ENCODE results near the gene FBXO41. TPM values are rescaled to one million over a fixed set of nuclear protein-coding genes. Genes with fewer than 3 reads are reported as not detected.

FBXO41 gene
- 1.8 and 2.4 TPM in 2 replicates for total RNA-seq

GRCh38 chr2:73284296-73285158 lies at the start of gene FBXO41:
Gene FBXO41 (minus strand): TSS chr2:73284478. CDS start chr2:73269630, 14,848 bp downstream.

GRCh38 chr2:73293534-73294171 lies 9.4 kb upstream of the FBXO41 start, which contains the start of gene EGR4:
Gene EGR4 (minus strand): TSS chr2:73293548. CDS start chr2:73293317, 231 bp downstream.

GRCh38 chr2:73233932-73234832 lies 50.1 kb downstream of the FBXO41 start, which contains the start of gene CCT7:
Gene CCT7 (plus strand): TSS chr2:73234308. CDS start chr2:73234379, 71 bp downstream.

GRCh38 chr2:73233154-73233931 lies 50.9 kb downstream of the FBXO41 start, which contains the start of gene PRADC1:
Gene PRADC1 (minus strand): TSS chr2:73233239. CDS start chr2:73233160, 79 bp downstream.

GRCh38 chr2:73214120-73215035 lies 69.9 kb downstream of the FBXO41 start, which contains the start of gene SMYD5:
Gene SMYD5 (plus strand): TSS chr2:73214245. CDS start chr2:73214267, 22 bp downstream.

Other genes with a start within 250 kb of the FBXO41 start
- 14.8 and 21.3 TPM in 2 replicates for gene SFXN5, start 212.8 kb downstream of the FBXO41 start, total RNA-seq
- gene RAB11FIP5, start 171.5 kb downstream of the FBXO41 start, total RNA-seq = 30.9 and 58.9 TPM in 2 replicates
- gene NOTO, start 81.9 kb downstream of the FBXO41 start, total RNA-seq = not detected in 2 replicates
- gene SMYD5, start 70.2 kb downstream of the FBXO41 start, total RNA-seq = 14.0 and 26.5 TPM in 2 replicates
- 9.1 and 13.7 TPM in 2 replicates for gene PRADC1, start 51.2 kb downstream of the FBXO41 start, total RNA-seq
- 280 and 380 TPM in 2 replicates for gene CCT7, start 50.2 kb downstream of the FBXO41 start, total RNA-seq
- not detected in 2 replicates for gene EGR4, start 9.1 kb upstream of the FBXO41 start, total RNA-seq
- gene ALMS1, start 101.4 kb upstream of the FBXO41 start, total RNA-seq = 14.6 and 23.9 TPM in 2 replicates